ENCODE results near the gene TMEM271.

TMEM271 gene

DNA sequence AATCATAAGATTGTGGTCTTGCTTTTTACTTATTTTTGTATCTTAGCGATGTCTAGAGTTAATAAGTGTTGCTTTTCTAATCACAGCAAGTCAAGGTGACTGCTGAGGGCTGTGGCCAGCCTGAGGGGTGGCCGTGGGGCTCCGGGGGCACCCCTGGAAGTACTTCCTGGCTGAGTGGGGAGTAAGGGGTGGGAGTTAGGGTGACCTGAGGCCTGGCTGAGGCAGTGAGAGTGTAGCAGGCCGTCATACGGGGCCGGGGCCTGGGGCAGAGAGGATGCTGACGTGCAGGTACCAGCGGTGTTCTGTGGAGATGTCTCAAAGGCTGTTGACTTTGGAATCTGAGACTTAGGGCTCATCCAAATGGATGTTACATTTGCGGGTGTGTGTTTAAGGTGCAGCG is 47.8 kb downstream of the TMEM271 start:
- Histone ChIP-seq H3K27me3 (ENCODE audit: control insufficient read depth, insufficient read depth, low read length) (no peaks in the 10 kb centered on the region), H3K27ac (ENCODE audit: low read depth, low read length) (no peak overlapping the region), H3K4me3 (ENCODE audit: low read length) (no peak overlapping the region), H3K4me1 (ENCODE audit: control insufficient read depth, insufficient read depth, low read length) (no peaks in the 10 kb centered on the region), H3K9ac (ENCODE audit: low read length) (no peak overlapping the region), H3K36me3 (ENCODE audit: control insufficient read depth, insufficient read depth, low read length) (peaks cover 33% of the 10 kb centered on the region)

DNA sequence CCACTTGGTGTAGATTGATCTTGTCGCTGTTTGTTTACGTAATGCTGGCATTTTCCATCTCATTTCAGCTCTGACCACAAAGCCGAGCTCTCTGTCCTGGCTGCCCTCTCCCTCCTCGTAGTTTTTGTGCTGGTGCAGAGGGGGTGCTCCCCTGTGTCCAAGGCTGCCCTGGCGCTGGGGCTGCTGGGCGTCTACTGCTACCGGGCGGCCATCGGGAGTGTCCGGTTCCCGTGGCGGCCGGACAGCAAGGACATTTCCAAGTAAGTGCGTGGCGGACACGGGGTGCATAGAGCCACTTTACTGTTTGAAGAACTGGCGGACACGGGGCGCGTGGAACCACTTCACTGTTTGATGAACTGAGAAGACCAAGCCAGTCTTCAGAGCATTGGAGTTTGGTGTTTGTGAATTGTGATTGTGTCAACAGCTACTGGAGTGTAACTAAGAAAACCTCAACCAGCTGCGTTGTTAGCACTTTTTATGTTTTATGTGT is 49.1 kb downstream of the TMEM271 start:
- no peak overlapping the region for H3K9ac ChIP-seq (ENCODE audit: low read length)
- no peaks in the 10 kb centered on the region for H3K4me1 ChIP-seq (ENCODE audit: control insufficient read depth, insufficient read depth, low read length)
- no peaks in the 10 kb centered on the region for H3K27me3 ChIP-seq (ENCODE audit: control insufficient read depth, insufficient read depth, low read length)
- H3K4me3 ChIP-seq (ENCODE audit: low read length): no peak overlapping the region
- H3K36me3 ChIP-seq (ENCODE audit: control insufficient read depth, insufficient read depth, low read length): peaks cover 33% of the 10 kb centered on the region
- H3K27ac ChIP-seq (ENCODE audit: low read depth, low read length): no peak overlapping the region

DNA sequence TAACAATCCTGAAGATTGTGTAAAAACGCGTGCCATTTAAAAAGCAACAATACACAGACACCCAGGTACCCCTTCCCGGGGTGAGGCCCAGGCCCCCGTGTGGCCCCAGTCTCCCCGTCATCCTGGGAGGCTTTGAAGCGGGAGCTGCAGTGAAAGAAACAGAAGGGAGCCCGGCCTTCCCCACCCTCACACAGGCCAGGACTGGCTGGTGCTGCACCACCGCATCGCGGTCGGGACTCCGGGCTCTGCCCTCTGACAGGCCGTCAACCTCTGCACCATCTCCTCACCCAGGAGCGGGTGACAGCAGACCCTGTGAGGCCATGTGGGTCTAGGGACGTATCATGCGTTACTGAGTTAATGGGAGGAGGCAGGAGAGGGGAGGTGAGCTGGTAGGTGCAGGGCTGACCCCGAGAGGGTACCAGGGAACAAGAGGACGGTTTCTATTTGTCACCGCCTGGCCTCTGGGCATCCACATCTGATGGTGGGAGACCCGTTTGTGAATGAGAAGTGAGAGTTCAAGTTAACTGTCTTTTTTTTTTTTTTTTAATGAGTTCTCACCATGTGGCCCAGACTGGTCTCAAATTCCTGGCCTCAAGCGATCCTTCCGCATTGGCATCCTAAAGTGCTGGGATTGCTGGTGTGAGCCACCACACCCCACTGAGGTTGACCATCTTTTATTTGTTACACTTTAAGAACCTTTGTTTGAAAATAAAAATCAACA is 49.7 kb downstream of the TMEM271 start:
- peaks cover 36% of the 10 kb centered on the region for H3K36me3 ChIP-seq (ENCODE audit: control insufficient read depth, insufficient read depth, low read length)
- H3K4me1 ChIP-seq (ENCODE audit: control insufficient read depth, insufficient read depth, low read length): no peaks in the 10 kb centered on the region
- no peak overlapping the region for H3K4me3 ChIP-seq (ENCODE audit: low read length)
- no peaks in the 10 kb centered on the region for H3K27me3 ChIP-seq (ENCODE audit: control insufficient read depth, insufficient read depth, low read length)
- no peak overlapping the region for H3K27ac ChIP-seq (ENCODE audit: low read depth, low read length)
- H3K9ac ChIP-seq (ENCODE audit: low read length): no peak overlapping the region

DNA sequence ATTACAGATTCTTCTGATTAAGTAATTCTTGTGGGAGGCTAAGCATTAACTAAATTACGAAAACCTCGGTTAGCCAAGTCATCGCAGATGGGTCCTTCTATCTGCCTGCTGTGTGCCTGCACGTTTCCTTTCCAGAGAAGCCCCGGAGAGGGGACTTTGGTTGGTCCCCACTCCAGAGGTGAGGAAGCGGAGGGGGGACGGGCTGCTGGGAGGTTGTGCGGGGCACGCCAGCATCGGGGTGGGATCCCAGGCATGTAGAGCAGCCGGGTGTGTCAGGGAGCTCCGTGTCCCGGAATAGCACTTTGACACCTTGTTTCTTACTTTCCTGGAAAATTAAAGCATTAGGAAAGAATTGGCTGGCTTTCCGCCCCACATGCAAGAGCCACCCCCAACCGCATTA is 50.4 kb downstream of the TMEM271 start:
- H3K4me1 ChIP-seq (ENCODE audit: control insufficient read depth, insufficient read depth, low read length): no peaks in the 10 kb centered on the region
- H3K27ac ChIP-seq (ENCODE audit: low read depth, low read length): no peak overlapping the region
- no peak overlapping the region for H3K4me3 ChIP-seq (ENCODE audit: low read length)
- H3K36me3 ChIP-seq (ENCODE audit: control insufficient read depth, insufficient read depth, low read length): peaks cover 31% of the 10 kb centered on the region
- no peaks in the 10 kb centered on the region for H3K27me3 ChIP-seq (ENCODE audit: control insufficient read depth, insufficient read depth, low read length)
- no peak overlapping the region for H3K9ac ChIP-seq (ENCODE audit: low read length)

DNA sequence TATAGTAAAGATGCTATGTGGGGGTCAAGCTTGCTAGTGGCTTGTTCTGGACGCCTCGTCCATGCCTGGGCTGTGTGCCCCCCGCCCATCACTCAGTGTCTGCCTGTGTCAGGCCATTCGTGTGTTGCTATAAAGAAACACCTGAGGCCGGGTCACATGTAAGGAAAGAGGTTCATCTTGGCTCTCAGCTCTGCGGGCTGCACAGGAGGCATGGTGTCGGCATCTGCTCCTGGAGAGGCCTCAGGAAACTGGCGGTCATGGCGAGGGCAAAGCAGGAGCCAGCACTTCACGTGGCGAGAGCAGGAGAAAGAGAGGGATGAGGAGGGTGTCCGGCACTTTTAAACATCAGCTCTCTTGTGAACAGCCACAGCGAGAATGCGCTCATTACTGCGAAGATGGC is 51.9 kb downstream of the TMEM271 start:
- Histone ChIP-seq H3K4me1 (ENCODE audit: control insufficient read depth, insufficient read depth, low read length) (no peaks in the 10 kb centered on the region), H3K9ac (ENCODE audit: low read length) (no peak overlapping the region), H3K4me3 (ENCODE audit: low read length) (no peak overlapping the region), H3K36me3 (ENCODE audit: control insufficient read depth, insufficient read depth, low read length) (peaks cover 31% of the 10 kb centered on the region), H3K27me3 (ENCODE audit: control insufficient read depth, insufficient read depth, low read length) (no peaks in the 10 kb centered on the region), H3K27ac (ENCODE audit: low read depth, low read length) (no peak overlapping the region)

Data from rectal smooth muscle tissue (tissue), 1 donor.